Measurements from ENCODE around the gene SLC7A11. TPM values are rescaled to one million over a fixed set of nuclear protein-coding genes. Genes with fewer than 3 reads are reported as not detected.

SLC7A11 gene
- total RNA-seq, 1 experiment from 2014 or later, result 40.6 TPM

- intact Hi-C loops (cut with micrococcal nuclease; ENCODE audit: unreplicated experiment), result loop anchor here (10.0 kb wide), 2 partner anchors 306 to 386 kb away; no protein-coding TSS in a partner anchor
These were observed 52.9 kb downstream of the SLC7A11 start for GRCh38 chr4:138189206-138189605.

GRCh38 chr4:138188406-138189084, 53.6 kb downstream of the SLC7A11 start:
- H3K36me3 ChIP-seq (ENCODE audit: insufficient read depth, low read length, poor library complexity, severe bottlenecking), result no peaks in the 10 kb centered on the region
- DNase-seq (ENCODE audit: low spot score), result no peak
- no peak overlapping the region for H3K4me3 ChIP-seq (ENCODE audit: low read depth, low read length, poor library complexity, severe bottlenecking)
- no peak overlapping the region for H3K27ac ChIP-seq (ENCODE audit: low read depth, low read length, poor library complexity, severe bottlenecking)
- intact Hi-C loops (cut with micrococcal nuclease; ENCODE audit: unreplicated experiment), result loop anchor here (10.0 kb wide), 2 partner anchors 306 to 386 kb away; no protein-coding TSS in a partner anchor
- TF ChIP-seq, protein P1, sequence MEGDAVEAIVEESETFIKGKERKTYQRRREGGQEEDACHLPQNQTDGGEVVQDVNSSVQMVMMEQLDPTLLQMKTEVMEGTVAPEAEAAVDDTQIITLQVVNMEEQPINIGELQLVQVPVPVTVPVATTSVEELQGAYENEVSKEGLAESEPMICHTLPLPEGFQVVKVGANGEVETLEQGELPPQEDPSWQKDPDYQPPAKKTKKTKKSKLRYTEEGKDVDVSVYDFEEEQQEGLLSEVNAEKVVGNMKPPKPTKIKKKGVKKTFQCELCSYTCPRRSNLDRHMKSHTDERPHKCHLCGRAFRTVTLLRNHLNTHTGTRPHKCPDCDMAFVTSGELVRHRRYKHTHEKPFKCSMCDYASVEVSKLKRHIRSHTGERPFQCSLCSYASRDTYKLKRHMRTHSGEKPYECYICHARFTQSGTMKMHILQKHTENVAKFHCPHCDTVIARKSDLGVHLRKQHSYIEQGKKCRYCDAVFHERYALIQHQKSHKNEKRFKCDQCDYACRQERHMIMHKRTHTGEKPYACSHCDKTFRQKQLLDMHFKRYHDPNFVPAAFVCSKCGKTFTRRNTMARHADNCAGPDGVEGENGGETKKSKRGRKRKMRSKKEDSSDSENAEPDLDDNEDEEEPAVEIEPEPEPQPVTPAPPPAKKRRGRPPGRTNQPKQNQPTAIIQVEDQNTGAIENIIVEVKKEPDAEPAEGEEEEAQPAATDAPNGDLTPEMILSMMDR (conservative IDR thresholded peaks at IDR 0.05; ENCODE audit: low read depth, low read length), result no peak
- no peak for TF ChIP-seq EZH2 (IDR thresholded peaks at IDR 0.05; ENCODE audit: borderline replicate concordance, low read depth, low read length, poor library complexity, severe bottlenecking)
- no peaks in the 10 kb centered on the region for H3K27me3 ChIP-seq (replicated peaks; ENCODE audit: insufficient read depth, low read depth, low read length, poor library complexity)
- CTCF ChIA-PET, result no interaction called here
- H3K4me1 ChIP-seq (ENCODE audit: insufficient read depth, low read length, poor library complexity, severe bottlenecking), result peaks cover 31% of the 10 kb centered on the region
- BruUV-seq (replicated peaks), result no TSS peak
- POLR2A ChIA-PET (ENCODE audit: low non-redundant PET), result interaction anchor here (0.6 kb wide), 1 partner anchor 590 kb away, joined by 4 read pairs; no protein-coding TSS in a partner anchor
- H3K9me3 ChIP-seq (ENCODE audit: low read depth, low read length, poor library complexity, severe bottlenecking), result no peaks in the 10 kb centered on the region

More at GRCh38 chr4:138189206-138189605, 52.9 kb downstream of the SLC7A11 start:
- Histone ChIP-seq H3K36me3 (ENCODE audit: insufficient read depth, low read length, poor library complexity, severe bottlenecking) (no peaks in the 10 kb centered on the region), H3K27ac (ENCODE audit: low read depth, low read length, poor library complexity, severe bottlenecking) (no peak overlapping the region), H3K4me3 (ENCODE audit: low read depth, low read length, poor library complexity, severe bottlenecking) (no peak overlapping the region), H3K4me1 (ENCODE audit: insufficient read depth, low read length, poor library complexity, severe bottlenecking) (peaks cover 31% of the 10 kb centered on the region), H3K27me3 (replicated peaks; ENCODE audit: insufficient read depth, low read depth, low read length, poor library complexity) (no peaks in the 10 kb centered on the region), H3K9me3 (ENCODE audit: low read depth, low read length, poor library complexity, severe bottlenecking) (no peaks in the 10 kb centered on the region)
- CTCF ChIA-PET, result no interaction called here
- POLR2A ChIA-PET (ENCODE audit: low non-redundant PET), result no interaction called here
- DNase-seq (ENCODE audit: low spot score), result no peak
- BruUV-seq (replicated peaks), result no TSS peak
- TF ChIP-seq, protein P1 (conservative IDR thresholded peaks at IDR 0.05; ENCODE audit: low read depth, low read length), result no peak
- TF ChIP-seq EZH2 (IDR thresholded peaks at IDR 0.05; ENCODE audit: borderline replicate concordance, low read depth, low read length, poor library complexity, severe bottlenecking), result no peak

- H3K27ac ChIP-seq (ENCODE audit: low read depth, low read length, poor library complexity, severe bottlenecking), result peak overlapping the region; percentile 20
- peak; percentile 20 for DNase-seq (ENCODE audit: low spot score)
- no peak for TF ChIP-seq EZH2 (IDR thresholded peaks at IDR 0.05; ENCODE audit: borderline replicate concordance, low read depth, low read length, poor library complexity, severe bottlenecking)
- POLR2A ChIA-PET (ENCODE audit: low non-redundant PET), result no interaction called here
- no peaks in the 10 kb centered on the region for H3K27me3 ChIP-seq (replicated peaks; ENCODE audit: insufficient read depth, low read depth, low read length, poor library complexity)
- no peak overlapping the region for H3K4me3 ChIP-seq (ENCODE audit: low read depth, low read length, poor library complexity, severe bottlenecking)
- CTCF ChIA-PET, result interaction anchor here (0.8 kb wide), 1 partner anchor 17 kb away, joined by 3 read pairs; no protein-coding TSS in a partner anchor
- intact Hi-C loops (cut with micrococcal nuclease; ENCODE audit: unreplicated experiment), result loop anchor here (10.0 kb wide), 2 partner anchors 309 to 389 kb away; no protein-coding TSS in a partner anchor
- peaks cover 17% of the 10 kb centered on the region for H3K36me3 ChIP-seq (ENCODE audit: insufficient read depth, low read length, poor library complexity, severe bottlenecking)
- BruUV-seq (replicated peaks), result no TSS peak
- H3K9me3 ChIP-seq (ENCODE audit: low read depth, low read length, poor library complexity, severe bottlenecking), result no peaks in the 10 kb centered on the region
- peaks cover 31% of the 10 kb centered on the region for H3K4me1 ChIP-seq (ENCODE audit: insufficient read depth, low read length, poor library complexity, severe bottlenecking)
These were observed 56.1 kb downstream of the SLC7A11 start for GRCh38 chr4:138185859-138186645.

Measured in A673 (cell line).